Measurements from ENCODE around the gene MYH3.
"Not testable (repeated sequence)": the region's sequence is repeated elsewhere in the genome, so short reads cannot be mapped to it uniquely, and the experiment has no call there.

MYH3 gene

GRCh38 chr17:10657148-10657547 is at the start of gene MYH3:
MYH3 (minus strand) TSS chr17:10657309; CDS start chr17:10655064, 2,245 bp downstream.
- no peak for DNase-seq

GRCh38 chr17:10705727-10706126 is 48.6 kb upstream of the MYH3 start:
- DNase-seq, result no peak

GRCh38 chr17:10702574-10702973 is 45.5 kb upstream of the MYH3 start:
- no peak for DNase-seq

- no peak for DNase-seq
Observed at GRCh38 chr17:10699856-10700255, 42.7 kb upstream of the MYH3 start.

GRCh38 chr17:10698096-10698818 is 41.1 kb upstream of the MYH3 start:
- no peak for DNase-seq

- peak; percentile 86 to 88 for DNase-seq
Observed at GRCh38 chr17:10697092-10698081, 40.3 kb upstream of the MYH3 start, which contains the start of the genes ADPRM and SCO1. ADPRM (plus strand) TSS chr17:10697594; CDS start chr17:10704927, 7,333 bp downstream. SCO1 (minus strand) TSS chr17:10697533; CDS start chr17:10697507, 26 bp downstream.

- DNase-seq, result not testable (repeated sequence)
Observed at GRCh38 chr17:10695875-10696407, 38.8 kb upstream of the MYH3 start.

- no peak for DNase-seq
Observed at GRCh38 chr17:10687499-10687898, 30.4 kb upstream of the MYH3 start.

- no peak for DNase-seq
Observed at GRCh38 chr17:10683853-10684252, 26.7 kb upstream of the MYH3 start.

- no peak for DNase-seq
Observed at GRCh38 chr17:10681866-10682446, 24.8 kb upstream of the MYH3 start.

GRCh38 chr17:10674704-10675103 is 17.6 kb upstream of the MYH3 start:
- no peak for DNase-seq

- DNase-seq, result no peak
Observed at GRCh38 chr17:10673312-10673711, 16.2 kb upstream of the MYH3 start.

GRCh38 chr17:10668775-10669174 is 11.7 kb upstream of the MYH3 start:
- no peak for DNase-seq

GRCh38 chr17:10666906-10667305 is 9.8 kb upstream of the MYH3 start:
- DNase-seq, result no peak

- DNase-seq, result no peak
Observed at GRCh38 chr17:10664571-10664970, 7.5 kb upstream of the MYH3 start.

GRCh38 chr17:10663231-10663630 is 6.1 kb upstream of the MYH3 start:
- no peak for DNase-seq

- no peak for DNase-seq
Observed at GRCh38 chr17:10661437-10661836, 4.3 kb upstream of the MYH3 start.

- DNase-seq, result no peak
Observed at GRCh38 chr17:10657879-10658278, 770 bp upstream of the MYH3 start.

GRCh38 chr17:10653987-10654386 is 3.1 kb downstream of the MYH3 start:
- DNase-seq, result no peak

GRCh38 chr17:10652984-10653659 is 4.0 kb downstream of the MYH3 start:
- DNase-seq, result no peak

- no peak for DNase-seq
Observed at GRCh38 chr17:10651927-10652326, 5.2 kb downstream of the MYH3 start.

GRCh38 chr17:10649602-10650001 is 7.5 kb downstream of the MYH3 start:
- DNase-seq, result no peak

Measured in activated CD4-positive, alpha-beta T cell treated with anti-CD3 and anti-CD28 coated beads for 4 hours (primary cell).